Stimulated activated CD4-positive, alpha-beta T cell treated with anti-CD3 and anti-CD28 coated beads, TNF-alpha, amount 100 ng/mL, for 24 hours (primary cell): ENCODE results near the gene ZNF579.
"Not testable (repeated sequence)": the region's sequence is repeated elsewhere in the genome, so short reads cannot be mapped to it uniquely, and the experiment has no call there.

ENCODE experiments used
- DNase-seq, 3 experiments: peaks; one replicate each; pipeline ENCODE4 v3.0.0-alpha.2; 2020; ENCODE audit warnings: low read depth in 3 of 3

The ZNF579 gene

GRCh38 chr19:55539090-55539984 is 41.3 kb downstream of the ZNF579 start:
- no peak for DNase-seq

GRCh38 chr19:55538132-55538531 is 42.5 kb downstream of the ZNF579 start:
- DNase-seq, result no peak

GRCh38 chr19:55537741-55538111 is 42.9 kb downstream of the ZNF579 start:
- DNase-seq, result no peak

GRCh38 chr19:55536951-55537740 is 43.5 kb downstream of the ZNF579 start, which contains the start of gene SBK2:
Gene SBK2 (minus strand): TSS chr19:55537133. CDS start chr19:55536294, 839 bp downstream.
- no peak for DNase-seq

GRCh38 chr19:55536366-55536765 is 44.3 kb downstream of the ZNF579 start:
- no peak for DNase-seq

GRCh38 chr19:55535965-55536350 is 44.7 kb downstream of the ZNF579 start:
- no peak for DNase-seq

- no peak for DNase-seq
These were observed 45.3 kb downstream of the ZNF579 start for GRCh38 chr19:55535173-55535964.

- not testable (repeated sequence) for DNase-seq
These were observed 46.4 kb downstream of the ZNF579 start for GRCh38 chr19:55534280-55534679.

- DNase-seq, result no peak
These were observed 49.7 kb downstream of the ZNF579 start for GRCh38 chr19:55530996-55531395.

GRCh38 chr19:55529636-55530234 is 50.9 kb downstream of the ZNF579 start:
- no peak for DNase-seq

- DNase-seq, result no peak
These were observed 52.4 kb downstream of the ZNF579 start for GRCh38 chr19:55528030-55528803.

GRCh38 chr19:55527197-55528029 is 53.2 kb downstream of the ZNF579 start:
- DNase-seq, result no peak
